GM19099 (cell line): ENCODE measurements around the gene LAPTM4A.

Experiments used
- POLR2A ChIP-seq: IDR thresholded peaks from 3 replicates; pipeline ENCODE4 v1.6.1; 2011; ENCODE audit warnings: low read depth; ENCODE audit not compliant: insufficient read length; ENCODE audit errors: extremely low read depth

Gene LAPTM4A

DNA sequence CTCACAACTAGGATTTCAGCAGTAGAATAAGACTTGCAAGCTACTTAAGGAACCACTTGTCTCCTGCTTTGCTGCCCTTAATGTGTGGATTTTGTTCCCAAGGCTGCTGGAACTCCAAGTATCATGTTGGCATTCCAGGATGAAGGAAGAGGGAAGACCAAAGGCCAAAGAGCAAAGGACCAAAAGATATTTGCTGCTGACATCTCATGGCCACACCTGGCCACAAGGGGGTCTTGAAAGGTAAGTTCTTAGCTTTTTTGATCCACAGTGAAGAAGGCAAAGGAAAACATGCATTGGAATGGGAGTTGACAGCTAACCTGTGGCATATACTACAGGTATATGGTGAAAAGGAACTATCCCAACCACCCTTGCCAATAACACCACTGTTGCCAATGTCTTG is 35.1 kb downstream of the LAPTM4A start:
- no peak for TF ChIP-seq POLR2A

DNA sequence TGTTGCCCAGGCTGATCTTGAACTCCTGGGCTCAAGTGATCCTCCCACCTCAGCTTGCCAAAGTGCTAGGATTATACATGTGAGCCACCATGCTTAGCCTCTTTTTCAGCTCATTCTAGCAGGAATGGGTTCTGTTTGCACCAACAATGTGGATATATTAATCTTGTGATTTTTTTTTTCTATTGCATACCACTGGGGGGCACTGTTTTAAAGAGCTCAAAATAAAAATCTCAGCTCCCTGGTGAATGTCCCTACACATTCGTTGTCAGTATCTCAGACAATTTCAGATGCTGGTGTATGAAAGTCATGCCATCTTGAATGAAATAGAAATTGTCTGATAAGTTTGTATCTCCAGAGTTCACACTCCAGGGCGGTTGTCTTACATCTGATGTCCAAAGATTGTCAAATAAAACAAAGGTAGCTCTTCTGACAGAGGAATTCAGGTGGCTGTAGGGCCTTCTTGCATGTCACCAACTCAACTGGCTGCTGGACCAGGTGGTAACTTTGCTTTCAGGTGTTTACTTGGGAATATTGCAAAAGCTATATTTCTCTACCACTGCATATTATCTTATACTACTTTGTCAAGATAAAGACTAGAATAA is 35.8 kb downstream of the LAPTM4A start:
- TF ChIP-seq POLR2A, result no peak

DNA sequence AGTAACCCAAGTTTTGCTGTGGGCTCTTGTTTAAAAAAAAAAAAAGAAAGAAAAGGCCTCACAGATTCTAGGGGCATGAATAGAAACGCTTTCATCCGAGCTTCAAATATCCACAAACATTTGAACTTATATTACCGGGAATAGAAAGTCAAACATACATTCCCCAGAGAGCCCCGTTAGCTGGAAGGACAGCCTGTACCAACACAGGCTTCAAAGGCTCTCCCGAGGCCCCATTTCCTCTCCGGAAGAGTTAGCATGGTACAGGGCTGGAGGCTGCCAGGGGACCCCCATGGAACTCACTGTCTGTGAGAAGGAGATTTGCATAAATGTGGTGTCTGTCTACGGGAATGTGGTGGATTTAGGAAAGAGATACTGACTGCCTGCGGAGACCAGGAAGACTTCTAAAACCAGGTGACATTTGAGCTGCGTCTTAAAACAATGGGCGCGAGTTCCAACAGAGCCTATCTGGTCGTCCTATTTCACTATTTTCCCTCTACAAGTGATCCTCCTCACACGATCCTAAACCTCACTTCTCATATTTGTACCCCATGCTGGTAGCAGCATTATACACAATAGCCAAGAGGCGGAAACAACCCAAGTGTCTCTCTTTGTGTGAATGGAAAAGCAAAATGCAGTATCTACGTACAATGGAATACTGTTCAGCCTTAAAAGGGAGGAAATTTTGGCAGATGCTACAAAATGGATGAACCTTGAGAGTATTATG is 38.1 kb downstream of the LAPTM4A start:
- TF ChIP-seq POLR2A, result no peak

DNA sequence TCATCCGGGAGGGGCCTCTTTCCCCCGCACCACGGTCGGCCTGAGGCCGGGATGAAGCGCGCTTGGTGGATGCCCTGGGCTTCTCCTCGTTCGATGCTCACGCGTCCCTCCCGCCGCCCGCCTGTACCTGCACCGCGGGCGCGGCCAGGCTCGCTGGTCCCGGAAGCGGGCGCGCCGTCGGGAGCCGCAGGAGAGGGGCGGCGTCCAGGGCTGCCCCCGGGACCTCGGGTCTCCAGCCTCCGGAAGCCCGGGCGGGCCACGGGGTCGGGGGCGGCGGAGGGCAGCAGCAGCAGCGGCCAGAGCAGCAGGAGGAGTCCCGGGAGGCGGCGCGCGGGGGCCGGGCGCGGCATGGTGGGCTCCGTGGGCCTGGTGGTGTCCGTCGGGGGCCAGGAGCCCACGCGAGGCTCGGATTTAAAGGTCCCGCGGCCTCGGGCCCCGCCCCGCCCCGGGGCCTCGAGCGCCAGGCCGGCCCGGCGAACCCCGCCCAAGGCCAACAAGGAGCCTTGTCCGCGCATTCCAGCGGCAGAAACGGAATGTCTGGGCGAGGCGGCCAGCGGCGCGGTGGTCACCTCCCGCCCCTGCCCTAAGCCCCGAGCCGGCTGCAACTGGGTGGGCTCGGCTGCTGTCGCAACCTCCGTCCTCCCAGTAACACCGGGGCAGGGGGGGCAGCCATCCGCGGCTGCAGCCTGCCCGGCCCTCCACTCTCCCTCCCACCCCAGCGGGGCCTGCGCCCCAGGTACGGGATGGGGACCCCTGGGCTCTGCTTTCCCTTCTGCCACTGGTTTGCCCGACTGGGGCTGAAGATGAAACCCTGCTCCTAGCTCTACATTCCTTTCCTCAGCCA is 38.9 kb downstream of the LAPTM4A start, which contains the start of gene MATN3:
Gene MATN3 (minus strand): TSS at position 387 of the 844 bp plus-strand sequence. CDS start 37 bp downstream, at position 350.
- no peak for TF ChIP-seq POLR2A

DNA sequence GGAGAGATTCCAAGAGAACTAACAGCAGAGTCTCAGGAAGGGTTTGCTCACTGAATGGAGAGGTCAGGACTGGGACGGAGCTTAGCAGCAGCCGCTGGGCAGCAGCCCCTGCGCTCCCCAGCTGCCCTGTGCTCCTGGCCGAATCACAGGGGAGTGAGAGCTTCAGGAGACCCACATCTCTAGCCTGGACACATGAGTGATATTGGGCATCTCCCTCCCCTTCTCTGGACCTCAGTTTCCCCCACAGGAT is 39.5 kb downstream of the LAPTM4A start:
- no peak for TF ChIP-seq POLR2A

DNA sequence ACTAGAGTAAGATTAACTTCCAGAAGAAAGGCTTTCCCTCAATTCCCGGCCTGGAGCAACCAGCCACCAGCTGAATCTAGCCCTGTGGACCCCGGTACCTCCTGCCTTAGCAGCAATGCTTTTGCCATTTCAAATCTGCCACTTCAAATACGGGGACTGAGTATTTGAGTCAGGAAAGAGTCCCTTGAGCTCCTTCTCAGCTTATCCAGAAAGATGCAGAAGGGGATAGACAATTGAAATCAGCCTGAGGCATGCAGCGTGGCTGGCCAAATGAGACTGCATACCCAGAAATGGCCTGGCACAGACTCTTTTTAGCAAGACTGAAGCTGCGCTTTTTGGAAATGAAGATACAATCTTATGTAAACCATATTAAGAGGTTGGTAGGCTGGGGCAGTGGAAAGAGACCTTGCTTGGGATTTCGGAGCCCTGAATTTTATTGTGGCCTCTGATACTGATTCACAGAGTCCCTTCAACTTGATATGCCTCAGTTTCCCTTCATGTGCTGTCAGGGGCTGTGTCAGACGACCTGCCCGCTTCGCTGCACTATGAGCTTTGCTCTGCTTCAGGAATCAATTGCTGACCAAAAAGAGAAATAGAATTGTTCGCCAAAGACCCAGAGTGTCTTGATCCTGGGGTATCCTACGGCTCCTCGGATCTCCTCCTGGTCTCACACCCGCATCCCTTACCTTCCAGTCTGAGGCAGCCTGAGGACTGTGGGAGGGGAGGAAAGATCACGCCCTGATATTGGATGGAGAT is 40.0 kb downstream of the LAPTM4A start:
- no peak for TF ChIP-seq POLR2A

DNA sequence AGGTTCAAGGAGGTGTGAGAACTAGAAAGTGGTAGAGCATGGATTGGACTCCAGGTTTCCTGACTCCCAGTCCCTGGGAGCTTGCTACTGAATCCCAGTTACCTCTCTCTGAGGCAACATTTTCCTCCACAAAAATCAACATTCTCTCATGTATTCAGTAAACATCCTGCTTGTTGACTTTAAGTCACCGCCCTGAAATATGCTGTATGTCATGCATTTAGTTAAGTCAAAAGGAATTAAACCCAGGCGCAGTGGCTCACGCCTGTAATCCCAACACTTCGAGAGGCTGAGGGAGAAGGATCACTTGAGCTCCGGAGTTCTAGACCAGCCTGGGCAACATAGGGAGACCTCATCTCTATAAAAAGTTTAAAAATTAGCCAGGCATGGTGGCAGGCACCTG is 42.7 kb downstream of the LAPTM4A start:
- TF ChIP-seq POLR2A, result no peak

DNA sequence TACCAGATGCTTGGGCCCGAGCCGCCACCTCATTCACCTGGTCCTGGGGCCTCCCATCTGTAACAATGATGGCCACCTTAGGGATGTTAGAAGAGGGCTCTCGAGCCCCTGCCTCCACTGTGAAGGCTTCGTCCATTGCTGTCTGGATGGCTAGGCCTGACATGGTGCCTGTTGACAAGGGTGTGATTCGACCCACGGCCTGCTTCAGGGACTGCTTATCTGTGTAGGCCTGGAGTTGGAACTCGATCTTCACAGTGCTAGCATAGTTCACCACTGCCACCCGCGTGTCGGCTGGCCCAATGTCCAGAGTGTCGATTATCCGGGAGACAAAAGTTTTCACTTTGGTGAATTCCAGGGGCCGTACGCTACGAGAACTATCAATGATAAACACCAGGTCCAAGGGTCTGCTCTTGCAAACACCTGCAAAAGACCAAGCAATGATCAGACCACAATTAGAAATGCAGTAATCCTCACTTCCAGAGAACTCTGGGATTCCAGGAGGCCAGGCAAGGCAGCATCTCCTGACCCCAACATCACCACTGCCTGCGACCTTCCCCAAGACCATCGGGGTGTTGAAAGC is 45.4 kb downstream of the LAPTM4A start:
- no peak for TF ChIP-seq POLR2A

DNA sequence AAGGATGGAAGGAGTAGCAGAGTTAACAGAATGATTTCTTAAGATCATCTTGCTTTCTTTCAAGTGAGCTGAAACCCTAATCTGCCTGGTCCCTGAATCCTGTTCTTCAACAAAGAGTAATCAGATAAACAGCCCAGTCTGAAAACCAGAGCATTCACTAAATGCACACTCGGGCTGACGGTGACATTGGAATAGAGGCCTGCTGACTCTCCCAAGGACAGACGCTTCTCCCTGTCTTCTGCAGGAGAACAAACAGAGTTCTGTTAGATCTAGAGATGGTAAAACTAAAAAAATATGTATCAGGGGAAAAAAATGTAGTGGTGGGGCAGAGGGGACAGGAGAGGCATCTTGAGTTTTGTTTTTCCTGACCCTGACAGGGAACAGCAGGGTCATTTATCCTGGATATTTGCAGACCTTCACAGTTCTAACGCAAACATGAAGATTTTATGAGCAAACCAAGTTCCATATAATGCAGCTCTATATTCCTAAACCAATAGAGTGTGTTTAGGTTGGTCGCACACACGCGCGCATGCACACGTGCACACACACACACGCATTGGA is 46.3 kb downstream of the LAPTM4A start:
- no peak for TF ChIP-seq POLR2A

DNA sequence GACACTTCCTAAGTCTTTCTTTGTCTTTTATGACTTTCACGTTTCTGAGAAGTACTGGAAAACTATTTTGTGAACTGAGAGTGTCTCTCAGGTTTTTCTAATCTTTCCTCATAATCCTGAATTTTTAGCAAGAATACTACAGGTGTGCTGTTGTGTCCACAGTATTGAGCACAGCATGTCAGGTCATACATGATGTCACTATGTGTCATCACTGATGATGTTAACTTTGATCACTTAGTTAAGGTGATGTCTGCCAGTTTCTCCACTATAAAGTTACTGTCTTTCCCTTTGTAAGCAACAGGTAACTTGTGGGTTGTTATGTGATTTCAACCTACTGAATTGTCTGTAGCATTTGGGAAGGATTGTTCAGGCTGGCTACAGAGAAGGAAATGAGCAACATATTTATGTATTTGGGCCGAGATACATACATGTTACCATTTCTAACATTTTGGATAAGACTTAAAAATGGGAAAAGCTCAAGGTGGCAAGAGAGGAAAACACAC is 50.0 kb downstream of the LAPTM4A start:
- no peak for TF ChIP-seq POLR2A

DNA sequence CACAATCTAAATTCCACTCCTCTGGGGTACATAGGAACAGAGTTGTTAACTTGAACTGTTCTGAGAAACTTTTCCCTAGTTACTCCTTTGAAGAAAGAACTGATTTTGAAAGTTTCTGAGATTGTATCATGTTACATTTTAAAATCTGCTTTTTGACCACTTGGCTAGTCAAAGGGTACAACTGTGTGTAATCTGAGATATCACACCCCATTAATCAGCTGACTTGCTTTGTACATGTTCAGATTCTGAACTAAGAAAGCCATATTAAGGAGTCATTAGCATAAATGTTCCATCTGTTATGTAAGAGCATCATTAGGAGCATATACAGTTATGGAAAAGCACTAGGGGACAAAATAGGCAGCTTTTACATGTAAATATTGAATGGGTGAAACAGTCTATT is 57.7 kb downstream of the LAPTM4A start:
- TF ChIP-seq POLR2A, result no peak

DNA sequence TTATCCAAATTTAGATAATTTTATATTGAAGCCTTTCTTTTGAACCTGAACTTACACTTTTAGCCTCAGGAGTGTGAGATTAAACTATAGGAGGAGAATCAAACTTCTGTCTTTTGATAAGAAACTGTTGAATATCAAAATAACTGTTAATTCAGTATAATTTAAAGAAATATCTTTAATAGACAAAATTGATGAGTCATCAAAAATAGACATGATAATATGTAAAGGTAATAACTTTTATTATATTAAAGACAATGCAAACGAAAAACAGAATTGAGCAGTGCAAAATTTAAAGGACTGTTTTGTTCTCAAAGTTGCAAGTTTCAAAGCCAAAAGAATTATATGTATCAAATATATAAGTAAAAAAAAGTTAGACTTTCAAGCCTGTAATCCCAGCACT is 59.5 kb downstream of the LAPTM4A start:
- TF ChIP-seq POLR2A, result no peak

DNA sequence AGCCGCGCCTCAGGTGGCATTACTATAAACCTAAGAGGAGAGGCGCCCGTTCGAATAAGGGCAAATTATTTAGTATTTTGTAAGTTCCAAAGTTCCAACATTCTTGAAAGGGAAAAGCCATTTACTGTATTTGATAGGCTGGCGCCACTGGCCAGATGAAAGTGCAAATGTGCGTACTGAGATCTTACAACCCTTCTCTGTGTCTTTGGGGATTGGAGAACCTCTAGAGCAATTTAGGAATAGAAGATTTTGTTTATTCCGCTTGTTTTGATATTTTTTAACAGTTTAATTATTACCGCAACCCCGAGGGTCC is 61.1 kb downstream of the LAPTM4A start:
- TF ChIP-seq POLR2A, result no peak

DNA sequence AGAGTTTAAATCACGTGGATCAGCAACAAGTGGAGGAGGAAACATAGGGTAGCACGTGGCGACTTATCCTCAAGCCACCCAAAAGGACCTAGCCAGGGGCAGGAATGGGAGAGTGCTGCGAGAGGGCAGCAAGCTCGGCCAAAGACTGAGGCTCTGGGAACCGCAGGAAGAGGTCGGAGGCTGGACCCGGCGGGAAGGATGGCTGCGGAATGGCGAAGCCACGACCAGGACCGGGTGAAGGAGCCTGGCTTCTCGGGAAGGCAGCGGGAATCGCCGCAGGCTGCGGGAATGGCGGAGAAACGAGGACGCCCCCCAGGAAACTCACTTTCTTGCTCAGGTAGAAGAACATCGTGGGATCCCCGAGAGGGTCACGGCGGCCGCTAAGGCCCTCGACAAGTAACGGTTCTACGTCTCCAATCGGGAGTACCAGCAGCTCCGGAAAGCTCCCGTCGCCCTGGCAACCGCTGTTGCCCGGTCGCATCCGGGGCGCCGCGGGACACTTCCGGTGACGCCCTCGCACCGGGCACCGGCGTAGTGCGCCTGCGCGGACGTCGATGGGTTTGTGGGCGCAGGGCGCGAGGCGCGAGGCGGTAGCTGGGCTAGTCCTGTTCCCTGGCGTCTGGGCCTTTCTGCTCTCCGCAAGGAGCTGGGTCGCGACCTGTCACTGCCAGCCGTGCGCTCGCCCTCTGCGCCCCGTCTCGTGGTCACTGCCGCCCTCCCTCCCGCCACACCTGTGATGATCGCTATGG is 61.6 kb downstream of the LAPTM4A start, which contains the start of gene WDR35:
Gene WDR35 (minus strand): TSS at position 439 of the 749 bp plus-strand sequence. CDS start 90 bp downstream, at position 349.
- peak; percentile 84 for TF ChIP-seq POLR2A
